Chondrocyte (in vitro differentiated cells): ENCODE measurements around the gene SINHCAF. TPM values are rescaled to one million over a fixed set of nuclear protein-coding genes. Genes with fewer than 3 reads are reported as not detected.

Experiments used
- DNase-seq: peaks from one replicate; pipeline ENCODE4 v3.0.0; 2021; ENCODE audit warnings: mixed read lengths, low spot score
- H3K27ac Mint-ChIP-seq: one replicate; pipeline ENCODE4 v1.8.0; 2021; ENCODE audit warnings: mild to moderate bottlenecking, moderate library complexity, mixed read lengths; ENCODE audit not compliant: unreplicated experiment
- H3K27me3 Mint-ChIP-seq: 2 replicates; pipeline ENCODE4 v1.8.0; 2021; ENCODE audit warnings: low read depth, mixed read lengths
- H3K36me3 Mint-ChIP-seq: 2 replicates; pipeline ENCODE4 v1.8.0; 2021; ENCODE audit warnings: low read depth, mixed read lengths
- H3K4me1 Mint-ChIP-seq: 2 replicates; pipeline ENCODE4 v1.8.0; 2021; ENCODE audit warnings: low read depth, mild to moderate bottlenecking, mixed read lengths
- H3K4me3 Mint-ChIP-seq: one replicate; pipeline ENCODE4 v1.8.0; 2021; ENCODE audit warnings: mild to moderate bottlenecking, moderate library complexity, mixed read lengths; ENCODE audit not compliant: unreplicated experiment
- H3K9me3 Mint-ChIP-seq: 2 replicates; pipeline ENCODE4 v1.8.0; 2021; ENCODE audit warnings: low read depth, mixed read lengths
- CTCF ChIP-seq: fragments of 200-600 bp; sonication (generic); IDR thresholded peaks from 2 replicates; pipeline ENCODE4 v1.5.0; 2021; ENCODE audit warnings: antibody characterized with exemption, mild to moderate bottlenecking, moderate library complexity
- total RNA-seq: library from RNA; stranded (reverse); gene quantifications from 3 replicates; pipeline ENCODE4 v1.2.1, GENCODE V29; 2021

Gene SINHCAF
- total RNA-seq, 1 donor from 2014 or later = 32.5 TPM

- TF ChIP-seq CTCF = no peak
- no peak for DNase-seq
- peaks cover 52% of the 10 kb centered on the region for H3K4me1 Mint-ChIP-seq
- peak overlapping the region; percentile 92 for H3K4me3 Mint-ChIP-seq
- H3K36me3 Mint-ChIP-seq = no peaks in the 10 kb centered on the region
- peak overlapping the region; percentile 89 for H3K27ac Mint-ChIP-seq
- H3K9me3 Mint-ChIP-seq = no peaks in the 10 kb centered on the region
- no peaks in the 10 kb centered on the region for H3K27me3 Mint-ChIP-seq
Observed at GRCh38 chr12:31323391-31324115, 2.4 kb downstream of the SINHCAF start.

DNA sequence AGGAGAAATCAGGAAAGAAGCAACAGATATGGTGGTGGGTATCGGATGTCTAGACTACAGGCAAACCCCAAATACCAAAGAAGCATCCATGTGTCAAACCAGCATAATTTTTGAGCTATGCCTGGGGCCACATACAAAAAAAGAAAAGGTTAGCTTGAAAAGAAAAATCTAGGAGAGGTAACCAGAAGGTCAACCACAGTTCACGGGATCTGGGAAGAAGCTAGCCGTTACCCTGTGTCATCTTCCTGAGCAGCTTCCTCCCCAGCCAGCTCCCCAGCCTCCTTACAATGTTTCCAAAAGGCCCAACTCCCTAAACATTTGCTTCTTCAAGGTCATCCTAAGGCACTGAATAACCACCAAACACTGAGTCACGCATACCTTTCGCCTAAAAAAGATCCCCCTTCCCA is 3.1 kb downstream of the SINHCAF start:
- no peak for DNase-seq
- Mint-ChIP-seq H3K36me3 (no peaks in the 10 kb centered on the region), H3K9me3 (no peaks in the 10 kb centered on the region), H3K4me3 (peak overlapping the region; percentile 92), H3K27ac (peak overlapping the region; percentile 89), H3K4me1 (peaks cover 59% of the 10 kb centered on the region), H3K27me3 (no peaks in the 10 kb centered on the region)
- no peak for TF ChIP-seq CTCF

DNA sequence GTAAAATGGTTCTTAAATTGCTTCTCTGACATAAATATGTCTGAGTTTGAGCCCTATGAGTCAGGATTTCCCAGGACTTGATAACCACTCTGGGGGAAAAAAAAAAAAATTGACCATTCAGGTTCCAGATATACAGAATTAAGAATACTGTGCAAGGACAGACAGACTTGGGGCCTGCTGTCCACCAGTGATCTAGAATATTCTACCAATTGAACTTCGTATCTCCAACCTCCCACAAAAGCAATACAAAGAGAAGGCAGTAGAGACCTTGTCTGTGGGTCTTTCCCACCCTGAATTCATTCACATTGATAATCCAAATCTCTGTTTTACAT is 4.1 kb downstream of the SINHCAF start:
- Mint-ChIP-seq H3K27ac (peak overlapping the region; percentile 57), H3K27me3 (no peaks in the 10 kb centered on the region), H3K9me3 (no peaks in the 10 kb centered on the region), H3K4me1 (peaks cover 66% of the 10 kb centered on the region), H3K36me3 (no peaks in the 10 kb centered on the region), H3K4me3 (no peak overlapping the region)
- TF ChIP-seq CTCF = no peak
- DNase-seq = no peak

- no peak overlapping the region for H3K4me3 Mint-ChIP-seq
- no peak for TF ChIP-seq CTCF
- no peak for DNase-seq
- peaks cover 63% of the 10 kb centered on the region for H3K4me1 Mint-ChIP-seq
- H3K36me3 Mint-ChIP-seq = no peaks in the 10 kb centered on the region
- H3K27me3 Mint-ChIP-seq = no peaks in the 10 kb centered on the region
- H3K27ac Mint-ChIP-seq = peak overlapping the region; percentile 57
- H3K9me3 Mint-ChIP-seq = no peaks in the 10 kb centered on the region
Observed at GRCh38 chr12:31321186-31321896, 4.6 kb downstream of the SINHCAF start.

DNA sequence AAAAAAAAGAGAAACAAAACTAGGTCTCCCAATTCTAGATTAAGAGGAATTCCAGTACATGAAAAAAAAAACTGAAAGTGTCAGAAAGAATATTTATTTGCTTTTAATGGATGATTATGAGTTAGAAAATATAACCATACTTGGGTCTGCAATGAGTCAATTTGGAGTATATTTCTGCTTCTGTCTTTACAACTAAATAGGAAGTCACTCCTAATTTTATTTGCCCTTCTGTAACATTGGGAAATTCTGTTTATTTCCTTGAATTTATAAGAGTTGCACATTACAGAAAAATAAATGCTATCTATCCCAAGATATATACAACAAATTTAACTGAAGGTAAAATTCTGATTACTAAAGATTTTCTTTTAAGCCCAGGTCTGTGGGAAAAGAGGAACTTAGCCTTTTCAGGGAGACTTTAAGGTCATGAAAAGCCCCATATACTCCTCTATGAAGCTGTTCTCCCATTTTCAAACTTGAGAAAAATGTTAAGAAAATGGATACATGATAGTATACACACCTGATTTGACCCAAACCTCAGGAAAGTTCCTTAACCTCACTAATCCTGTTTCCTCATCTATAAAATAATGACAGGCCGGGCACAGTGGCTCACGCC is 7.2 kb downstream of the SINHCAF start:
- TF ChIP-seq CTCF = no peak
- H3K36me3 Mint-ChIP-seq = no peaks in the 10 kb centered on the region
- H3K4me1 Mint-ChIP-seq = peaks cover 64% of the 10 kb centered on the region
- H3K4me3 Mint-ChIP-seq = no peak overlapping the region
- H3K9me3 Mint-ChIP-seq = no peaks in the 10 kb centered on the region
- no peaks in the 10 kb centered on the region for H3K27me3 Mint-ChIP-seq
- no peak overlapping the region for H3K27ac Mint-ChIP-seq
- DNase-seq = no peak
